Thoracic aorta (tissue), 2 donors: ENCODE data around the gene PLEKHA8. TPM values are rescaled to one million over a fixed set of nuclear protein-coding genes. Genes with fewer than 3 reads are reported as not detected.

Experiments used
- ATAC-seq: fragments of 150-250 bp; one replicate; pipeline ENCODE4 v1.8.0; 2017; ENCODE audit warnings: low read depth; ENCODE audit not compliant: insufficient number of reproducible peaks, low FRiP score
- DNase-seq: peaks from one replicate; pipeline ENCODE4 v3.0.0-alpha.2; 2020; ENCODE audit warnings: low spot score
- H3K27ac ChIP-seq, 2 donors: fragments of 200-600 bp; sonication (generic); 1 replicate in 1 of 2; 2 replicates in 1 of 2; pipeline ENCODE4 v1.5.1; 2016; ENCODE audit warnings: mild to moderate bottlenecking in 2 of 2, moderate library complexity in 2 of 2
- H3K27me3 ChIP-seq: fragments of 200-600 bp; sonication (generic); replicated peaks from 2 replicates; pipeline ENCODE4 v1.6.0; 2016; ENCODE audit warnings: mild to moderate bottlenecking; ENCODE audit not compliant: insufficient read depth
- H3K36me3 ChIP-seq: fragments of 200-600 bp; sonication (generic); one replicate; pipeline ENCODE4 v1.5.1; 2016
- H3K4me1 ChIP-seq, 2 donors: fragments of 200-600 bp; sonication (generic); 1 replicate in 1 of 2; 2 replicates in 1 of 2; pipeline versions ENCODE4 v1.5.1 to v1.6.0; 2016; ENCODE audit warnings: low read depth in 2 of 2, mild to moderate bottlenecking in 1 of 2; ENCODE audit not compliant: control insufficient read depth in 1 of 2
- H3K4me3 ChIP-seq: fragments of 200-600 bp; sonication (generic); 2 replicates; pipeline ENCODE4 v1.5.1; 2016; ENCODE audit warnings: mild to moderate bottlenecking
- H3K9me3 ChIP-seq: fragments of 200-600 bp; sonication (generic); 2 replicates; pipeline ENCODE4 v1.5.1; 2016
- CTCF ChIP-seq: fragments of 200-600 bp; sonication (generic); IDR thresholded peaks from one replicate; pipeline ENCODE4 v1.5.1; 2019; ENCODE audit warnings: antibody characterized with exemption
- total RNA-seq, 2 donors: library from RNA; depleted of rRNA; stranded (reverse); fragments of >200 nt; gene quantifications; one replicate each; pipeline versions ENCODE4 v1.1.0 to v1.2.3, GENCODE V29; 2016

Gene PLEKHA8
- total RNA-seq, 2 donors from 2014 or later = 6.6 to 10.0 TPM

DNA sequence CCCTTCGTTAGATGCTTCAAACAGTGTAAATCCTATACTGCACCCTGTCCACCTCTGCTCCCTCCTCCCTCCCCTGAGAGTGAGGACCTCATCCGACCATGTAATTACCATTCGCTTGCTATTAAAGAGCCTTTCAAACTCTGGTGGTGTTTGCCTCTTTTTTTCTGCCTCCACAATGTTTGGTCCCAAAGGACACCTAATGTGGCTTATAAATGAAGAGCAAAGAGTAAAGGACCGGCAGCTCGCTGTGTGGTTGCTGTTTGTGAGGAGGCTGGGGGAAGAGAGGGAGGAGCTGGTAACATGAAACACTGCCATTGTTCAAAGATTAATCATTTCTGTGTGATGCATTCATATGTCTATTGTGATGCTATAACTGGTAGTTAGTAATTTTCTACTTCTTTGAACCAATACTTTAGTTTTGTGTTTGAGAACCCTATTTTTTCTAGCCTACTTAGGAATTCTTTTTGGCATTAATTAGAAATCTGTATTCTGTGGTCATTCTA, 134.5 kb downstream of the PLEKHA8 start:
- DNase-seq (no peak), ATAC-seq (no peak)
- no peaks in the 10 kb centered on the region for H3K27me3 ChIP-seq
- no peak overlapping the region for H3K4me3 ChIP-seq
- H3K27ac ChIP-seq = peak overlapping the region in 1 of 2 donors; percentile 53
- H3K36me3 ChIP-seq = no peaks in the 10 kb centered on the region
- H3K4me1 ChIP-seq = peaks cover 8 to 33% of the 10 kb centered on the region in 2 donors
- no peaks in the 10 kb centered on the region for H3K9me3 ChIP-seq
- no peak for TF ChIP-seq CTCF

GRCh38 chr7:30163231-30163894, 135.2 kb downstream of the PLEKHA8 start:
- H3K27me3 ChIP-seq = no peaks in the 10 kb centered on the region
- peak overlapping the region; percentile 18 for H3K4me3 ChIP-seq
- peak overlapping the region; percentile 31 to 53 for H3K27ac ChIP-seq
- TF ChIP-seq CTCF = no peak
- ATAC-seq (no peak), DNase-seq (no peak)
- H3K4me1 ChIP-seq = peaks cover 8 to 40% of the 10 kb centered on the region in 2 donors
- no peaks in the 10 kb centered on the region for H3K9me3 ChIP-seq
- H3K36me3 ChIP-seq = no peaks in the 10 kb centered on the region

GRCh38 chr7:30164567-30164966, 136.4 kb downstream of the PLEKHA8 start:
- peaks cover 11 to 43% of the 10 kb centered on the region in 2 donors for H3K4me1 ChIP-seq

DNA sequence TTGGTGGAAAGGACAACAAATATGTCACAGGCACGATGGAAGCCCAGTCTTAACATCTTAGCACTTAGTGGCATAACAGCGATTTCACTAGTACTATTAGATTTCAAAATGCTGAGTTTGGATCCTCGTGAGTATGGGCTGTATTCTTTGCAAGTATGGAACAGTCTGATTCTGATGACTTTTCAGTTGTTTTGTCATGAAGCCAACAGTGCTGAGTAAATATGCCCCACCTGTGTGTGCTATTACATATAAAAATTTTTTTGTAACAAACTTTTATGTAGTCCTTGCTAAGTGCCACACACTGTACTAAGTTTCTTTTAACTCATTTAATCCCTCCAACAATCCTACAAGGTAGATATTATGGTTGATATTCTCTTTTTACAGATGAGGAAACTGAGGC, 137.4 kb downstream of the PLEKHA8 start:
- no peak for ATAC-seq
- H3K36me3 ChIP-seq = no peaks in the 10 kb centered on the region
- TF ChIP-seq CTCF = no peak
- no peak overlapping the region for H3K4me3 ChIP-seq
- H3K9me3 ChIP-seq = no peaks in the 10 kb centered on the region
- DNase-seq = no peak
- H3K4me1 ChIP-seq = peaks cover 14 to 51% of the 10 kb centered on the region in 2 donors
- no peak overlapping the region for H3K27ac ChIP-seq
- no peaks in the 10 kb centered on the region for H3K27me3 ChIP-seq

More at GRCh38 chr7:30164567-30164966, 136.4 kb downstream of the PLEKHA8 start:
- Histone ChIP-seq H3K9me3 (no peaks in the 10 kb centered on the region), H3K27ac (no peak overlapping the region), H3K36me3 (no peaks in the 10 kb centered on the region), H3K4me3 (no peak overlapping the region), H3K27me3 (no peaks in the 10 kb centered on the region)
- ATAC-seq (no peak), DNase-seq (no peak)
- peak; percentile 47 for TF ChIP-seq CTCF

DNA sequence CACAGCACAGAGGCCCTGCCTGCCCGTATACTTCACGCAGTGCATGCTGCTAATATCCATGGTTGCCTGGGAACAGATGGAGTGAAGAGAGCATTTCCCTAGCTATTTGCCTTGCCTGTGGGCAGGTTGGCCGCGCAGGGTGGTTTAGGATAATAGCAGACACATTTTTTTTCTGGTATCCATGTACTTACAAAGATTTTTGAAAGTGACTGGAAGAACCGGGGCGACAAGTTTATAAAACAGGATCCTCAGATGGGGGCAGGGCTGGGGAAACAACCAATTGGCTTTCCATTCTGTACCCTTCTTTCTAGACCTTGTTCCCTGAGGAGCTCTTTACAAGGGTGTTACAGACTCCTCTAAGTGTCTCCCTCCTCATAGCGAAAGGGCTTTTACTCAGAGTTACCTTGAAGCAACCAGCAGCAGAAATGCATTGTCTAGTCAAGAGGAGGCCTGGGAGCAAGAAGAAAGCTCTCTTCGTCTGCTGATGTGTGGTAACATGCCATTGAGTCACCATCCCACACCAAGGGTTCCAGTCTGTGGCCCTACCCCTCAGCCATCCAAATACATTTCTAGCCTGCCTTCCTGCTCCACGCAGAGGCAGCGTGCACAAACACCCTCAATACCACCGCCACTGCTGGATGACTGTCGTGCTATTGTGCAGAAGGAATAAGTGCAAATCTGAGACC, 138.1 kb downstream of the PLEKHA8 start:
- no peak overlapping the region for H3K4me3 ChIP-seq
- no peak for TF ChIP-seq CTCF
- no peak for ATAC-seq
- H3K9me3 ChIP-seq = no peaks in the 10 kb centered on the region
- peaks cover 14 to 58% of the 10 kb centered on the region in 2 donors for H3K4me1 ChIP-seq
- no peak for DNase-seq
- H3K27me3 ChIP-seq = no peaks in the 10 kb centered on the region
- no peak overlapping the region for H3K27ac ChIP-seq
- no peaks in the 10 kb centered on the region for H3K36me3 ChIP-seq
